Thymus (tissue), 11 donors: ENCODE data around the gene NUDT3. TPM values are rescaled to one million over a fixed set of nuclear protein-coding genes. Genes with fewer than 3 reads are reported as not detected.
A peak's percentile ranks its signal among the peaks of the same experiment; 100 is the strongest.

Experiments used
- DNase-seq, 9 donors: peaks; one replicate each; pipeline ENCODE4 v3.0.0-alpha.2; 2013; ENCODE audit warnings: low spot score in 9 of 9, low read depth in 6 of 9, missing footprints in 1 of 9
- H3K27ac ChIP-seq, 2 donors: one replicate each; pipeline ENCODE4 v1.5.1; 2013; ENCODE audit warnings: control low read depth in 1 of 2, low read depth in 1 of 2, low read length in 1 of 2, mild to moderate bottlenecking in 1 of 2, moderate library complexity in 1 of 2
- H3K27me3 ChIP-seq, 2 donors: one replicate each; pipeline ENCODE4 v1.5.1; 2013; ENCODE audit warnings: low read length in 1 of 2; ENCODE audit not compliant: control insufficient read depth in 2 of 2, insufficient read depth in 1 of 2
- H3K36me3 ChIP-seq, 2 donors: one replicate each; pipeline ENCODE4 v1.5.1; 2013; ENCODE audit warnings: low read length in 1 of 2, mild to moderate bottlenecking in 1 of 2, moderate library complexity in 1 of 2; ENCODE audit not compliant: control insufficient read depth in 2 of 2, insufficient read depth in 2 of 2
- H3K4me1 ChIP-seq, 2 donors: one replicate each; pipeline ENCODE4 v1.5.1; 2013; ENCODE audit warnings: low read length in 2 of 2; ENCODE audit not compliant: control insufficient read depth in 2 of 2, insufficient read depth in 2 of 2
- H3K4me3 ChIP-seq, 2 donors: one replicate each; pipeline ENCODE4 v1.5.1; 2013; ENCODE audit warnings: low read length in 2 of 2, control low read depth in 1 of 2, mild to moderate bottlenecking in 1 of 2
- H3K9me3 ChIP-seq, 2 donors: one replicate each; pipeline ENCODE4 v1.5.1; 2013; ENCODE audit warnings: low read length in 1 of 2, mild to moderate bottlenecking in 1 of 2; ENCODE audit not compliant: control insufficient read depth in 2 of 2, insufficient read depth in 1 of 2
- WGBS: extraction: QIAGEN DNeasy Blood & Tissue Kit; methylation state at CpG from one replicate; pipeline ENCODE4 v1.1.7; 2013; 5-methylcytosine and 5-hydroxymethylcytosine counted together
- polyA plus RNA-seq: library from polyadenylated mRNA; stranded (reverse); fragments of 200-250 nt; gene quantifications from one replicate; pipeline ENCODE4 v1.2.3, GENCODE V29; 2013
- total RNA-seq: library from RNA; stranded (reverse); fragments of 120-200 nt; gene quantifications from one replicate; pipeline ENCODE4 v1.2.4, GENCODE V29; 2013
- donor health status: healthy.

NUDT3 gene
- total and polyA plus RNA-seq, 2 donors: 9.7 to 12.7 TPM

- peak overlapping the region in 1 of 2 donors; percentile 36 for H3K27ac ChIP-seq
- no peaks in the 10 kb centered on the region for H3K9me3 ChIP-seq
- H3K4me3 ChIP-seq: no peak overlapping the region
- no peaks in the 10 kb centered on the region for H3K27me3 ChIP-seq
- H3K36me3 ChIP-seq: no peaks in the 10 kb centered on the region
- peaks cover 5 to 25% of the 10 kb centered on the region in 2 donors for H3K4me1 ChIP-seq
- DNase-seq: no peak
- WGBS: 97% methylated on average over 1 of the region's 1 CpG
These were observed 75.9 kb downstream of the NUDT3 start for GRCh38 chr6:34316431-34317171.

- 11% methylated on average over 6 of the region's 6 CpGs for WGBS
- Histone ChIP-seq H3K9me3 (no peaks in the 10 kb centered on the region), H3K4me1 (peaks cover 5 to 25% of the 10 kb centered on the region in 2 donors), H3K4me3 (no peak overlapping the region), H3K27me3 (no peaks in the 10 kb centered on the region), H3K36me3 (no peaks in the 10 kb centered on the region), H3K27ac (peak overlapping the region in 1 of 2 donors; percentile 36)
- peak in 1 of 9 donors; percentile 37 for DNase-seq
These were observed 76.7 kb downstream of the NUDT3 start for GRCh38 chr6:34315780-34316179.

- Histone ChIP-seq H3K27ac (no peak overlapping the region), H3K9me3 (no peaks in the 10 kb centered on the region), H3K4me1 (peaks cover 5 to 25% of the 10 kb centered on the region in 2 donors), H3K36me3 (no peaks in the 10 kb centered on the region), H3K4me3 (no peak overlapping the region), H3K27me3 (no peaks in the 10 kb centered on the region)
- no peak for DNase-seq
- WGBS: 79% methylated on average over 1 of the region's 1 CpG
These were observed 77.2 kb downstream of the NUDT3 start for GRCh38 chr6:34315256-34315655.

GRCh38 chr6:34312259-34312658 lies 80.2 kb downstream of the NUDT3 start:
- H3K4me3 ChIP-seq: no peak overlapping the region
- H3K36me3 ChIP-seq: no peaks in the 10 kb centered on the region
- H3K9me3 ChIP-seq: peaks cover 0 to under 1% of the 10 kb centered on the region in 2 donors
- no peaks in the 10 kb centered on the region for H3K27me3 ChIP-seq
- H3K27ac ChIP-seq: no peak overlapping the region
- DNase-seq: no peak
- H3K4me1 ChIP-seq: peaks cover 3 to 16% of the 10 kb centered on the region in 2 donors
- 98% methylated on average over 4 of the region's 4 CpGs for WGBS

- H3K27me3 ChIP-seq: no peaks in the 10 kb centered on the region
- no peak overlapping the region for H3K4me3 ChIP-seq
- H3K36me3 ChIP-seq: no peaks in the 10 kb centered on the region
- no peak for DNase-seq
- H3K4me1 ChIP-seq: peaks cover 0 to 5% of the 10 kb centered on the region in 2 donors
- no peak overlapping the region for H3K27ac ChIP-seq
- peaks cover 0 to 4% of the 10 kb centered on the region in 2 donors for H3K9me3 ChIP-seq
- 88% methylated on average over 6 of the region's 6 CpGs for WGBS
These were observed 81.7 kb downstream of the NUDT3 start for GRCh38 chr6:34310817-34311216.

- H3K27me3 ChIP-seq: no peaks in the 10 kb centered on the region
- no peaks in the 10 kb centered on the region for H3K36me3 ChIP-seq
- peaks cover 0 to 4% of the 10 kb centered on the region in 2 donors for H3K9me3 ChIP-seq
- H3K4me3 ChIP-seq: no peak overlapping the region
- DNase-seq: no peak
- H3K27ac ChIP-seq: no peak overlapping the region
- 99% methylated on average over 2 of the region's 2 CpGs for WGBS
- no peaks in the 10 kb centered on the region for H3K4me1 ChIP-seq
These were observed 84.0 kb downstream of the NUDT3 start for GRCh38 chr6:34308483-34308882.

GRCh38 chr6:34305982-34306708 lies 86.3 kb downstream of the NUDT3 start:
- H3K9me3 ChIP-seq: peaks cover 0 to 4% of the 10 kb centered on the region in 2 donors
- WGBS: 96% methylated on average over 6 of the region's 6 CpGs
- DNase-seq: no peak
- no peaks in the 10 kb centered on the region for H3K36me3 ChIP-seq
- no peaks in the 10 kb centered on the region for H3K27me3 ChIP-seq
- no peak overlapping the region for H3K4me3 ChIP-seq
- H3K4me1 ChIP-seq: no peaks in the 10 kb centered on the region
- no peak overlapping the region for H3K27ac ChIP-seq

GRCh38 chr6:34305497-34305896 lies 87.0 kb downstream of the NUDT3 start:
- no peak overlapping the region for H3K27ac ChIP-seq
- H3K9me3 ChIP-seq: peaks cover 0 to 4% of the 10 kb centered on the region in 2 donors
- no peak overlapping the region for H3K4me3 ChIP-seq
- no peak for DNase-seq
- WGBS: 94% methylated on average over 2 of the region's 2 CpGs
- H3K4me1 ChIP-seq: peaks cover 0 to 2% of the 10 kb centered on the region in 2 donors
- no peaks in the 10 kb centered on the region for H3K27me3 ChIP-seq
- no peaks in the 10 kb centered on the region for H3K36me3 ChIP-seq

GRCh38 chr6:34304164-34304563 lies 88.3 kb downstream of the NUDT3 start:
- no peaks in the 10 kb centered on the region for H3K27me3 ChIP-seq
- DNase-seq: no peak
- H3K27ac ChIP-seq: no peak overlapping the region
- WGBS: over 99% methylated on average over 3 of the region's 3 CpGs
- H3K9me3 ChIP-seq: peaks cover 0 to 4% of the 10 kb centered on the region in 2 donors
- H3K4me3 ChIP-seq: no peak overlapping the region
- H3K36me3 ChIP-seq: no peaks in the 10 kb centered on the region
- H3K4me1 ChIP-seq: peaks cover 0 to 9% of the 10 kb centered on the region in 2 donors
